Cardiac fibroblast (primary cell): Measurements from ENCODE around the gene FNDC3B.

Experiments
- DNase-seq, 2 donors: peaks; one replicate each; pipeline versions ENCODE4 v3.0.0 to v3.0.0-alpha.2; 2010; ENCODE audit warnings: low read depth in 2 of 2
- H3K4me3 ChIP-seq, 2 donors: replicated peaks in 1 of 2; 1 replicate in 1 of 2; 2 replicates in 1 of 2; pipeline ENCODE4 v1.5.1; 2011; ENCODE audit warnings: low read depth in 2 of 2, low read length in 2 of 2, mild to moderate bottlenecking in 2 of 2, moderate library complexity in 1 of 2
- TF ChIP-seq, protein P1 (sequence below): IDR thresholded peaks from one replicate; pipeline ENCODE4 v1.5.1; 2011; ENCODE audit warnings: low read depth, mild to moderate bottlenecking, low read length, inconsistent platforms

The FNDC3B gene

DNA sequence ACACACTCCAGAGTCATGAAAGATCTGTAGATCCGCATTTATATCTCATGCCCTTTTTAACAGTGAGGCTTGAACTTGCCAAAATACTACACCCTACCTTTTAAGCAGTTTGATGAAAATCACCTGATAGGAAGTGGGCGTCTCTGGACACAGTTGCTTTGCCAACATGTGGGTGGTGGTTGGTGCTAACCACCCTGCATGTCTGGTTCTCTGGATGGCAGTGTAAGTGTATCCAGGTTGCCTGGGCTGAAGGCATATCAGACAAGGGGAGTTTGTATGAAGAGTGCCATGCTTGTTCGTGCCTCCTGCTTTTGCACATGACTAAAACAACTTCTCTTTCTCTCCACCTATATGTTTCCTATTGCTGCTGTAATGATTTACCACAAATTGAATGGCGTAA, 249.3 kb downstream of the FNDC3B start:
- no peak for DNase-seq
- TF ChIP-seq, protein P1, sequence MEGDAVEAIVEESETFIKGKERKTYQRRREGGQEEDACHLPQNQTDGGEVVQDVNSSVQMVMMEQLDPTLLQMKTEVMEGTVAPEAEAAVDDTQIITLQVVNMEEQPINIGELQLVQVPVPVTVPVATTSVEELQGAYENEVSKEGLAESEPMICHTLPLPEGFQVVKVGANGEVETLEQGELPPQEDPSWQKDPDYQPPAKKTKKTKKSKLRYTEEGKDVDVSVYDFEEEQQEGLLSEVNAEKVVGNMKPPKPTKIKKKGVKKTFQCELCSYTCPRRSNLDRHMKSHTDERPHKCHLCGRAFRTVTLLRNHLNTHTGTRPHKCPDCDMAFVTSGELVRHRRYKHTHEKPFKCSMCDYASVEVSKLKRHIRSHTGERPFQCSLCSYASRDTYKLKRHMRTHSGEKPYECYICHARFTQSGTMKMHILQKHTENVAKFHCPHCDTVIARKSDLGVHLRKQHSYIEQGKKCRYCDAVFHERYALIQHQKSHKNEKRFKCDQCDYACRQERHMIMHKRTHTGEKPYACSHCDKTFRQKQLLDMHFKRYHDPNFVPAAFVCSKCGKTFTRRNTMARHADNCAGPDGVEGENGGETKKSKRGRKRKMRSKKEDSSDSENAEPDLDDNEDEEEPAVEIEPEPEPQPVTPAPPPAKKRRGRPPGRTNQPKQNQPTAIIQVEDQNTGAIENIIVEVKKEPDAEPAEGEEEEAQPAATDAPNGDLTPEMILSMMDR: no peak
- H3K4me3 ChIP-seq: no peak overlapping the region

DNA sequence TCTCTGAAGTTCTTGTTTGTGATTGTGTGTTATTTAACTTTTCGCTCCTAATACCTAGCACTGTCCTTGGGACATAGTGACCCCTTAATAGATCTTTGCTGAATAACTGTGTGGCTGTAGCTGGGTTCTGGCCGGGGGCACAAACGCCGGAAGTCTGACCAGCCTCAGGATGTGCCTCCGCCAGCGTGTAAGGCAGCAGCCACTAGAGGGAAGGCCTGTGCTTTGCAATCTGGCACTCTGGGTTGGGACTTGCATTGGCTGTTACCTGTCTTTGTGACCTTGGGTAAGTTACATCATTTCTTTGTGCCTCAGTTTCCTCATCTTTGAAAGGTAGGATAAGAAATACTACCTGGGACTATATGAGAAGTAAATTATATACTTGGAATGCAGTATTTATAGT, 250.2 kb downstream of the FNDC3B start:
- no peak for DNase-seq
- TF ChIP-seq, protein P1: peak; percentile 43
- no peak overlapping the region for H3K4me3 ChIP-seq

- H3K4me3 ChIP-seq: no peak overlapping the region
- TF ChIP-seq, protein P1: no peak
- DNase-seq: no peak
Observed at GRCh38 chr3:172290457-172290856, 251.1 kb downstream of the FNDC3B start.

DNA sequence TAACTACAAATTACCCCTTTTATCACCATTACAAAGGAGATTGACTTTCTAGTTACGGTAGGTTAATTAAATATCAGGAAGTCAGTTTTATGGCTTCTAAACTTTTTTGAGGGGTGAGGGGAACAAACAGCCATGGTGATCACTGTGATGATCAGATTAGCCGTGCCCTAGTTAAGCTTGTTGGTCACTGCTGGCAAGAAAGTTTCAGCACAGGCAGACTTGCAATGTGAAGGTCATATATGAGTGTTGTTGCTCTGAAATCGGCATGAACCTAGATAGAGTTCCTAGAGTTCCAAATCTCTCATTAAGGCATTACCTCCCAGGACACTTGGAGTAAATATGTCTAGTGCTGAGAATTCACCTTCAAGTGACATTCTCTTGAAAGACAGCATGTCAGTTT, 252.3 kb downstream of the FNDC3B start:
- no peak overlapping the region for H3K4me3 ChIP-seq
- no peak for DNase-seq
- TF ChIP-seq, protein P1: no peak

GRCh38 chr3:172292422-172292821, 253.0 kb downstream of the FNDC3B start:
- TF ChIP-seq, protein P1: no peak
- no peak for DNase-seq
- no peak overlapping the region for H3K4me3 ChIP-seq

- no peak for DNase-seq
- TF ChIP-seq, protein P1: no peak
- H3K4me3 ChIP-seq: no peak overlapping the region
Observed at GRCh38 chr3:172293093-172293492, 253.7 kb downstream of the FNDC3B start.

DNA sequence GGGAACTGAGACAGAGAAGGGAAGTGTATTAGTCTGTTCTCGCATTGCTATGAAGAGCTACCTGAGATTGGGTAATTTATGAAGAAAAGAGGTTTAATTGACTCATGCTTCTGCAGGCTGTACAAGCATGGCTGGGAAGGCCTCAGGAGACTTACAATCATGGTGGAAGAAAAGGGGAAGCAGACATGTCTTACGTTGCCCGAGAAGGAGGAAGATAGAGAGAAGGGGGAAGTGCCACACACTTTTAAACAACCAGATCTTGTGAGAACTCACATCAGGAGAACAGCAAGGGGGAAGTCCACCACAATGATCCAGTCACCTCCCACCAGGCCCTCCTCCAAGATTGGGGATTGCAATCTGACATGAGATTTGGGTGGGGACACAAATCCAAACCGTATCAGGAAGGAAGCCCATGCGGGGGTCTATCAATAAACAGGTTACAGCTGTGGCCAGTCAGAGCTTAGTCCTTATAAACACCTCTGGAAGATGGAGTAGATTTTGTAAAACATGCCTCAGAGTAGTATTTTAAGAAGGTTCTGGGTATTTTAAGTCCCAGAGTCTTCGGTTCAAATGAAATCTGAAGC, 254.9 kb downstream of the FNDC3B start:
- TF ChIP-seq, protein P1: no peak
- DNase-seq: no peak
- no peak overlapping the region for H3K4me3 ChIP-seq
